ENCODE results near the gene ATP6V1E1. TPM values are rescaled to one million over a fixed set of nuclear protein-coding genes. Genes with fewer than 3 reads are reported as not detected.
"Not testable (repeated sequence)": the region's sequence is repeated elsewhere in the genome, so short reads cannot be mapped to it uniquely, and the experiment has no call there.

ATP6V1E1 gene
- total RNA-seq, 1 experiment from 2014 or later: 215 TPM

- DNase-seq (ENCODE audit: low read depth in 1 of 2, low spot score in 2 of 2); H3K9me3 ChIP-seq (replicated peaks): not testable (repeated sequence)
These were observed 13.8 kb upstream of the ATP6V1E1 start for GRCh38 chr22:17642357-17642756.

GRCh38 chr22:17641269-17641668, 12.7 kb upstream of the ATP6V1E1 start:
- no peak for DNase-seq (ENCODE audit: low read depth in 1 of 2, low spot score in 2 of 2)
- no peaks in the 10 kb centered on the region; the same call in 1 of the 2 replicates for H3K27me3 ChIP-seq (replicated peaks)
- peaks cover 13% of the 10 kb centered on the region for H3K4me1 ChIP-seq (replicated peaks)
- H3K4me3 ChIP-seq: no peak overlapping the region
- H3K27ac ChIP-seq: no peak overlapping the region
- peaks cover 31% of the 10 kb centered on the region for H3K36me3 ChIP-seq
- H3K9me3 ChIP-seq (replicated peaks): no peaks in the 10 kb centered on the region

More at GRCh38 chr22:17642357-17642756, 13.8 kb upstream of the ATP6V1E1 start:
- H3K27me3 ChIP-seq (replicated peaks); H3K4me3 ChIP-seq; H3K27ac ChIP-seq: not testable (repeated sequence)
- H3K4me1 ChIP-seq (replicated peaks): peaks cover 12% of the 10 kb centered on the region
- peaks cover 33% of the 10 kb centered on the region for H3K36me3 ChIP-seq

- Histone ChIP-seq H3K4me1 (replicated peaks) (peaks cover 13% of the 10 kb centered on the region), H3K27ac (peak overlapping the region; percentile 98), H3K4me3 (peak overlapping the region; percentile 83), H3K9me3 (replicated peaks) (no peaks in the 10 kb centered on the region), H3K27me3 (replicated peaks) (no peaks in the 10 kb centered on the region), H3K36me3 (peaks cover 22% of the 10 kb centered on the region)
- DNase-seq (ENCODE audit: low read depth in 1 of 2, low spot score in 2 of 2): peak; percentile 64 to 72
These were observed 10.7 kb upstream of the ATP6V1E1 start for GRCh38 chr22:17639247-17639741.

GRCh38 chr22:17638432-17639246, 10.1 kb upstream of the ATP6V1E1 start, which contains the start of gene BCL2L13:
Gene BCL2L13, plus strand, starts transcription at chr22:17638757. Its CDS starts 16,955 bp downstream, at chr22:17655712.
- Histone ChIP-seq H3K9me3 (replicated peaks) (no peaks in the 10 kb centered on the region), H3K27ac (peak within 1 kb of the TSS; percentile 98), H3K36me3 (peaks cover 21% of the 10 kb centered on the region), H3K4me3 (peak within 1 kb of the TSS; percentile 83), H3K27me3 (replicated peaks) (no peaks in the 10 kb centered on the region), H3K4me1 (replicated peaks) (peaks cover 18% of the 10 kb centered on the region)
- peak; percentile 93 to 95 for DNase-seq (ENCODE audit: low read depth in 1 of 2, low spot score in 2 of 2)

GRCh38 chr22:17638182-17638431, 9.6 kb upstream of the ATP6V1E1 start:
- Histone ChIP-seq H3K9me3 (replicated peaks) (no peaks in the 10 kb centered on the region), H3K4me1 (replicated peaks) (peaks cover 24% of the 10 kb centered on the region), H3K36me3 (peaks cover 21% of the 10 kb centered on the region), H3K27ac (peak overlapping the region; percentile 98), H3K27me3 (replicated peaks) (no peaks in the 10 kb centered on the region), H3K4me3 (peak overlapping the region; percentile 83)
- DNase-seq (ENCODE audit: low read depth in 1 of 2, low spot score in 2 of 2): no peak

- Histone ChIP-seq H3K9me3 (replicated peaks) (no peaks in the 10 kb centered on the region), H3K36me3 (peaks cover 18% of the 10 kb centered on the region), H3K27me3 (replicated peaks) (no peaks in the 10 kb centered on the region), H3K27ac (peak overlapping the region; percentile 98), H3K4me3 (peak overlapping the region; percentile 83), H3K4me1 (replicated peaks) (peaks cover 28% of the 10 kb centered on the region)
- DNase-seq (ENCODE audit: low read depth in 1 of 2, low spot score in 2 of 2): no peak
These were observed 9.1 kb upstream of the ATP6V1E1 start for GRCh38 chr22:17637490-17638181.

GRCh38 chr22:17636850-17637249, 8.3 kb upstream of the ATP6V1E1 start:
- not testable (repeated sequence) for H3K27me3 ChIP-seq (replicated peaks); H3K27ac ChIP-seq; H3K9me3 ChIP-seq (replicated peaks); H3K4me3 ChIP-seq; DNase-seq (ENCODE audit: low read depth in 1 of 2, low spot score in 2 of 2)
- Histone ChIP-seq H3K4me1 (replicated peaks) (peaks cover 36% of the 10 kb centered on the region), H3K36me3 (peaks cover 18% of the 10 kb centered on the region)

GRCh38 chr22:17634696-17635095, 6.1 kb upstream of the ATP6V1E1 start:
- Histone ChIP-seq H3K9me3 (replicated peaks) (no peaks in the 10 kb centered on the region), H3K27ac (no peak overlapping the region), H3K27me3 (replicated peaks) (no peaks in the 10 kb centered on the region), H3K4me1 (replicated peaks) (peaks cover 31% of the 10 kb centered on the region), H3K36me3 (peaks cover 5% of the 10 kb centered on the region), H3K4me3 (no peak overlapping the region)
- no peak for DNase-seq (ENCODE audit: low read depth in 1 of 2, low spot score in 2 of 2)

- no peaks in the 10 kb centered on the region for H3K9me3 ChIP-seq (replicated peaks)
- H3K36me3 ChIP-seq: peaks cover 4% of the 10 kb centered on the region
- no peaks in the 10 kb centered on the region for H3K27me3 ChIP-seq (replicated peaks)
- no peak for DNase-seq (ENCODE audit: low read depth in 1 of 2, low spot score in 2 of 2)
- peaks cover 34% of the 10 kb centered on the region for H3K4me1 ChIP-seq (replicated peaks)
- peak overlapping the region; percentile 59 for H3K27ac ChIP-seq
- no peak overlapping the region for H3K4me3 ChIP-seq
These were observed 5.4 kb upstream of the ATP6V1E1 start for GRCh38 chr22:17633998-17634323.

GRCh38 chr22:17633217-17633997, 4.9 kb upstream of the ATP6V1E1 start:
- Histone ChIP-seq H3K27me3 (replicated peaks) (no peaks in the 10 kb centered on the region), H3K36me3 (peaks cover 1% of the 10 kb centered on the region; the same call in 1 of the 2 replicates), H3K9me3 (replicated peaks) (no peaks in the 10 kb centered on the region), H3K4me3 (no peak overlapping the region), H3K27ac (peak overlapping the region; percentile 59), H3K4me1 (replicated peaks) (peaks cover 34% of the 10 kb centered on the region)
- DNase-seq (ENCODE audit: low read depth in 1 of 2, low spot score in 2 of 2): peak; percentile 65 to 74

- H3K4me1 ChIP-seq (replicated peaks): peaks cover 30% of the 10 kb centered on the region
- H3K4me3 ChIP-seq: no peak overlapping the region
- H3K27ac ChIP-seq: no peak overlapping the region
- no peaks in the 10 kb centered on the region for H3K9me3 ChIP-seq (replicated peaks)
- peaks cover 10% of the 10 kb centered on the region for H3K36me3 ChIP-seq
- no peaks in the 10 kb centered on the region for H3K27me3 ChIP-seq (replicated peaks)
- DNase-seq (ENCODE audit: low read depth in 1 of 2, low spot score in 2 of 2): no peak
These were observed 2.6 kb upstream of the ATP6V1E1 start for GRCh38 chr22:17631076-17631565.

- peaks cover 30% of the 10 kb centered on the region for H3K4me1 ChIP-seq (replicated peaks)
- no peak for DNase-seq (ENCODE audit: low read depth in 1 of 2, low spot score in 2 of 2)
- no peak overlapping the region for H3K4me3 ChIP-seq
- H3K36me3 ChIP-seq: peaks cover 10% of the 10 kb centered on the region
- no peaks in the 10 kb centered on the region for H3K27me3 ChIP-seq (replicated peaks)
- no peaks in the 10 kb centered on the region for H3K9me3 ChIP-seq (replicated peaks)
- no peak overlapping the region for H3K27ac ChIP-seq
These were observed 1.1 kb upstream of the ATP6V1E1 start for GRCh38 chr22:17629641-17630040.

GRCh38 chr22:17629173-17629489, 582 bp upstream of the ATP6V1E1 start:
- DNase-seq (ENCODE audit: low read depth in 1 of 2, low spot score in 2 of 2): no peak
- peak overlapping the region; percentile 69 for H3K27ac ChIP-seq
- no peaks in the 10 kb centered on the region for H3K27me3 ChIP-seq (replicated peaks)
- H3K36me3 ChIP-seq: peaks cover 14% of the 10 kb centered on the region
- H3K4me3 ChIP-seq: peak overlapping the region; percentile 83
- peaks cover 30% of the 10 kb centered on the region for H3K4me1 ChIP-seq (replicated peaks)
- H3K9me3 ChIP-seq (replicated peaks): no peaks in the 10 kb centered on the region
